ENCODE data around the gene SCD5. TPM values are rescaled to one million over a fixed set of nuclear protein-coding genes. Genes with fewer than 3 reads are reported as not detected.

The SCD5 gene
- total and polyA plus RNA-seq, 2 donors from 2014 or later, result 41.2 to 55.7 TPM

- no peak for DNase-seq
- TF ChIP-seq, protein P1, sequence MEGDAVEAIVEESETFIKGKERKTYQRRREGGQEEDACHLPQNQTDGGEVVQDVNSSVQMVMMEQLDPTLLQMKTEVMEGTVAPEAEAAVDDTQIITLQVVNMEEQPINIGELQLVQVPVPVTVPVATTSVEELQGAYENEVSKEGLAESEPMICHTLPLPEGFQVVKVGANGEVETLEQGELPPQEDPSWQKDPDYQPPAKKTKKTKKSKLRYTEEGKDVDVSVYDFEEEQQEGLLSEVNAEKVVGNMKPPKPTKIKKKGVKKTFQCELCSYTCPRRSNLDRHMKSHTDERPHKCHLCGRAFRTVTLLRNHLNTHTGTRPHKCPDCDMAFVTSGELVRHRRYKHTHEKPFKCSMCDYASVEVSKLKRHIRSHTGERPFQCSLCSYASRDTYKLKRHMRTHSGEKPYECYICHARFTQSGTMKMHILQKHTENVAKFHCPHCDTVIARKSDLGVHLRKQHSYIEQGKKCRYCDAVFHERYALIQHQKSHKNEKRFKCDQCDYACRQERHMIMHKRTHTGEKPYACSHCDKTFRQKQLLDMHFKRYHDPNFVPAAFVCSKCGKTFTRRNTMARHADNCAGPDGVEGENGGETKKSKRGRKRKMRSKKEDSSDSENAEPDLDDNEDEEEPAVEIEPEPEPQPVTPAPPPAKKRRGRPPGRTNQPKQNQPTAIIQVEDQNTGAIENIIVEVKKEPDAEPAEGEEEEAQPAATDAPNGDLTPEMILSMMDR (IDR thresholded peaks at IDR 0.05; ENCODE audit: borderline replicate concordance, extremely low read depth, insufficient read depth), result no peak
Measured at GRCh38 chr4:82667761-82668480, 130.7 kb downstream of the SCD5 start.

GRCh38 chr4:82666970-82667665 lies 131.5 kb downstream of the SCD5 start:
- H3K4me1 ChIP-seq (ENCODE audit: control insufficient read depth in 2 of 3, insufficient read depth in 2 of 3, low read depth in 1 of 3, low read length in 3 of 3), result peaks cover 0 to 3% (median 0%) of the 10 kb centered on the region in 3 donors
- H3K9ac ChIP-seq (ENCODE audit: low read length in 3 of 3), result no peak overlapping the region
- no peaks in the 10 kb centered on the region for H3K9me3 ChIP-seq (ENCODE audit: control insufficient read depth in 2 of 3, insufficient read depth in 1 of 3, low read length in 3 of 3)
- no peak overlapping the region for H3K4me3 ChIP-seq (ENCODE audit: low read length in 3 of 3)
- intact Hi-C loops (cut with DNase I), result no loop called here
- TF ChIP-seq, protein P1 (IDR thresholded peaks at IDR 0.05; ENCODE audit: borderline replicate concordance, extremely low read depth, insufficient read depth), result no peak
- no peaks in the 10 kb centered on the region for H3K27me3 ChIP-seq (ENCODE audit: control insufficient read depth, insufficient read depth, low read length)
- no peak overlapping the region for H3K27ac ChIP-seq (ENCODE audit: low read depth in 2 of 2, low read length in 2 of 2)
- H3K36me3 ChIP-seq (ENCODE audit: control insufficient read depth in 2 of 3, insufficient read depth in 3 of 3, low read length in 3 of 3), result no peaks in the 10 kb centered on the region
- FAIRE-seq, result no peak
- no peak for DNase-seq

More at GRCh38 chr4:82667761-82668480, 130.7 kb downstream of the SCD5 start:
- H3K9me3 ChIP-seq (ENCODE audit: control insufficient read depth in 2 of 3, insufficient read depth in 1 of 3, low read length in 3 of 3), result no peaks in the 10 kb centered on the region
- no peak for FAIRE-seq
- H3K27ac ChIP-seq (ENCODE audit: low read depth in 2 of 2, low read length in 2 of 2), result no peak overlapping the region
- intact Hi-C loops (cut with DNase I), result no loop called here
- H3K9ac ChIP-seq (ENCODE audit: low read length in 3 of 3), result no peak overlapping the region
- H3K4me1 ChIP-seq (ENCODE audit: control insufficient read depth in 2 of 3, insufficient read depth in 2 of 3, low read depth in 1 of 3, low read length in 3 of 3), result peaks cover 0 to 3% (median 0%) of the 10 kb centered on the region in 3 donors
- no peaks in the 10 kb centered on the region for H3K27me3 ChIP-seq (ENCODE audit: control insufficient read depth, insufficient read depth, low read length)
- no peaks in the 10 kb centered on the region for H3K36me3 ChIP-seq (ENCODE audit: control insufficient read depth in 2 of 3, insufficient read depth in 3 of 3, low read length in 3 of 3)
- no peak overlapping the region for H3K4me3 ChIP-seq (ENCODE audit: low read length in 3 of 3)

DNA sequence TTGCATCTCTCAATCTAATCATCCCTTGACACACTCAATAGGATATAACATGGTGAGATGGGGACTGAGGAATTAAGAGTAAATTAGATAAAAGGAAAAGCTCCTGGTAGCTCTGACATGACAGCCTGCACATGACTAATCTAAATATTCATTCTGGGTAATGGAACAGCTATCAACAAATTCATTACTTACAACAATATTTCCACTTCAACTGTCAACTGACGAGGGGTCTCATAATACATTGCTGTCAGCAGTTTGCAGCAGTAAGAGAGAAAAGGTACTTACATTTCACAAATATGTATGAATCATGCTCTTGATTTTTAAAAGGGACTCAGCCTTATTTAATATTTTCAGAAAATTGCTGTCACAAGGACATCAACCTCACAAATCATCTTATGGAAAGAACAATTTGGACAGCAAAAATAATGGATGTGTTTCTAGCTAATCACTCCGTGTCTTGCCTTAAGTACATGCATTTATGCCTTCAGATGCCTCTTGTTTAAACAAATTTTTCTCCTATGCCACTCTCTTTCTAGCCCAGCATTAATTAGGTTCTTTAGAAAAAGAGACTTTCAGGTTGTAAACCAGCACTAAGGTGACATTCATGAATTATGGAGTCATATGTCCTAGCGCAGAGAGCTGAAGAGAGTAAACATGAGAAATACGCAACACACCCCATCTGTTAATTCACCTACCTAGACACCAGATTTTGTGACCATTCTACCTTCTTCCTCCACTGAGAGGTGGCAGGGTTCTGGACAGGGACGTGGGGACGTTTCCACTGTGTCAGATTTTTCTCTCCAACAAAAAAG lies 137.2 kb downstream of the SCD5 start:
- no peak for FAIRE-seq
- no peak overlapping the region for H3K27ac ChIP-seq (ENCODE audit: low read depth in 2 of 2, low read length in 2 of 2)
- no peak for DNase-seq
- no peaks in the 10 kb centered on the region for H3K36me3 ChIP-seq (ENCODE audit: control insufficient read depth in 2 of 3, insufficient read depth in 3 of 3, low read length in 3 of 3)
- H3K9me3 ChIP-seq (ENCODE audit: control insufficient read depth in 2 of 3, insufficient read depth in 1 of 3, low read length in 3 of 3), result no peaks in the 10 kb centered on the region
- TF ChIP-seq, protein P1 (IDR thresholded peaks at IDR 0.05; ENCODE audit: borderline replicate concordance, extremely low read depth, insufficient read depth), result no peak
- no peak overlapping the region for H3K9ac ChIP-seq (ENCODE audit: low read length in 3 of 3)
- H3K4me3 ChIP-seq (ENCODE audit: low read length in 3 of 3), result no peak overlapping the region
- peaks cover 0 to 3% (median 0%) of the 10 kb centered on the region in 3 donors for H3K4me1 ChIP-seq (ENCODE audit: control insufficient read depth in 2 of 3, insufficient read depth in 2 of 3, low read depth in 1 of 3, low read length in 3 of 3)
- no peaks in the 10 kb centered on the region for H3K27me3 ChIP-seq (ENCODE audit: control insufficient read depth, insufficient read depth, low read length)
- intact Hi-C loops (cut with DNase I), result no loop called here
